Mucosa of stomach (tissue), 1 donor: ENCODE results near the gene TAPBP.
"Not testable (repeated sequence)": the region's sequence is repeated elsewhere in the genome, so short reads cannot be mapped to it uniquely, and the experiment has no call there.

Experiments
- H3K27me3 ChIP-seq: one replicate; pipeline ENCODE4 v1.7.0; 2013; ENCODE audit warnings: mild to moderate bottlenecking, low read length; ENCODE audit not compliant: control insufficient read depth, insufficient read depth
- H3K36me3 ChIP-seq: one replicate; pipeline ENCODE4 v1.7.0; 2013; ENCODE audit warnings: low read length; ENCODE audit not compliant: control insufficient read depth, insufficient read depth
- H3K4me1 ChIP-seq: one replicate; pipeline ENCODE4 v1.7.0; 2013; ENCODE audit warnings: mild to moderate bottlenecking, low read length; ENCODE audit not compliant: control insufficient read depth, insufficient read depth
- H3K4me3 ChIP-seq: one replicate; pipeline ENCODE4 v1.7.0; 2013; ENCODE audit warnings: low read length
- H3K9ac ChIP-seq: one replicate; pipeline ENCODE4 v1.7.0; 2013; ENCODE audit warnings: mild to moderate bottlenecking, low read length, moderate library complexity
- H3K9me3 ChIP-seq: one replicate; pipeline ENCODE4 v1.7.0; 2013; ENCODE audit warnings: mild to moderate bottlenecking, low read length, moderate library complexity; ENCODE audit not compliant: control insufficient read depth
- donor health status: Pancreatic carcinoma.

Gene TAPBP

DNA sequence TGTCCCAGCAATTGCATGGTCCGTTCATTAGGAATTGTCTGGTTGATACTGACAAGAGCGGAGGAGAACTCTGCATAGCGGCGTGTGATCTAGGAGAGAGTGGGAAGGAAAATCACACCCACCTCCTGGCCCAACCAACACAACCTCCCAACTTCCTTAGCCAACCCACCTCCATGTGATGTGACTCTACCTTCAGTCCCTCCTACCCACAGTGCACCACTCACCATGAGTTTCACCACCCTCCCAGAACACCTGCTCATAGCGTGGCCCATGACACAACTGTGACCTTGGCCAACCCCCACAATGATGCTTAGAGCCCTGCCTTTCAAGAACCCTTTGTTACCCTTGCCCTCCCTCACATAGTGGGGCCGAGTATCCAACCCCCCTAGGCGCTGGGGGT lies 49.9 kb downstream of the TAPBP start:
- H3K9ac ChIP-seq, result no peak overlapping the region
- no peak overlapping the region for H3K4me3 ChIP-seq
- no peaks in the 10 kb centered on the region for H3K27me3 ChIP-seq
- no peaks in the 10 kb centered on the region for H3K4me1 ChIP-seq
- peaks cover 29% of the 10 kb centered on the region for H3K36me3 ChIP-seq
- no peaks in the 10 kb centered on the region for H3K9me3 ChIP-seq

DNA sequence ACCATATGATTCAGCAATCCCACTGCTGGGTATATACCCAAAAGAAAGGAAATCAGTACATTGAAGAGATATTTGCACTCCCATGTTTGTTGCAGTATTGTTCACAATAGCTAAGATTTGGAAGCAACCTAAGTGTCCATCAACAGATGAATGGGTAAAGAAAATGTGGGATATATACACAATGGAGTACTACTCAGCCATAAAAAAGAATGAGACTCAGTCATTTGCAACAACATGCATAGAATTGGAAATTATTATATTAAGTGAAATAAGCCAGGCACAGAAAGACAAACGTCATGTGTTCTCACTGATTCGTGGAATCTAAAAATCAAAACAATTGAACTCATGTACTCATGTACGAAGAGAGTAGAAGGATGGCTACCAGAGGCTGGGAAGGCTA lies 51.4 kb downstream of the TAPBP start:
- not testable (repeated sequence) for H3K4me1 ChIP-seq, H3K4me3 ChIP-seq, H3K9ac ChIP-seq, H3K27me3 ChIP-seq, H3K9me3 ChIP-seq
- H3K36me3 ChIP-seq, result peaks cover 22% of the 10 kb centered on the region

DNA sequence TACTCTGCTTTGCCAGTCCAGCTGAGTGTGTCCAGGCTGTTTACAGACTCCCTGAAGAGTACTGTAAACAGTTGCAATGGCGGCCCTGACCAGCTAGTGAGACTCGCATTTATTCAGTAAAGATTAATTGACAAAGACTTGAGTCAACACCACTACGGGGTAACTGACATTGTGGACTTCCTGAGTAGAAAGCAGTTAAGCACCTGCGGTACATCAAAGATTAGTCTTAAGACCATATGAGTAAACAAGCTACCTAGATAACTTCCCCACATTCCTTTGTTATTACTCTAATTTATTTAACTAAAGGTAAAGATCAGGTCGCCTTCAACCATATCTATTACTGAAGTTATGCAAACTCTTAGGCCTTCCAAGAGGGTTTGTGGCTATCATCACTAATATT lies 54.8 kb downstream of the TAPBP start:
- Histone ChIP-seq H3K36me3 (peaks cover 7% of the 10 kb centered on the region), H3K9me3 (no peaks in the 10 kb centered on the region), H3K9ac (no peak overlapping the region), H3K4me3 (no peak overlapping the region), H3K27me3 (no peaks in the 10 kb centered on the region), H3K4me1 (no peaks in the 10 kb centered on the region)

DNA sequence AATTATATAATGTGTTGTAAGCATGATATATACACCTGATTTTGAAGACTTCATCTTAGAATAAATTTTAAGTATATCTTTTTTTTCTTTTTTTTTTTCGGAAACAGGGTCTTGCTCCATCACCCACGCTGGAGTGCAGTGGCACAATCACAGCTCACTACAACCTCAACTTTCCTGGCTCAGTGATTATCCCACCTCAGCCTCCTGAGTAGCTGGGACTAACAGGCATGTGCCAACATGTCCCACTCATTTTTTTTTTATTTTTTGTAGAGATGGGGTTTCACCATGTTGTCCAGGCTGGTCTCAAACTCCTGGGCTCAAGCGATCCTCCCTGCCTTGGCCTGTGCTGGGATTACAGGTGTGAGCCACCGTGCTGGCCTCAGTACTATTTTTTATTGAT lies 59.3 kb downstream of the TAPBP start:
- H3K9me3 ChIP-seq, result no peaks in the 10 kb centered on the region
- no peak overlapping the region for H3K4me3 ChIP-seq
- no peaks in the 10 kb centered on the region for H3K27me3 ChIP-seq
- no peaks in the 10 kb centered on the region for H3K36me3 ChIP-seq
- peaks cover 11% of the 10 kb centered on the region for H3K4me1 ChIP-seq
- no peak overlapping the region for H3K9ac ChIP-seq

DNA sequence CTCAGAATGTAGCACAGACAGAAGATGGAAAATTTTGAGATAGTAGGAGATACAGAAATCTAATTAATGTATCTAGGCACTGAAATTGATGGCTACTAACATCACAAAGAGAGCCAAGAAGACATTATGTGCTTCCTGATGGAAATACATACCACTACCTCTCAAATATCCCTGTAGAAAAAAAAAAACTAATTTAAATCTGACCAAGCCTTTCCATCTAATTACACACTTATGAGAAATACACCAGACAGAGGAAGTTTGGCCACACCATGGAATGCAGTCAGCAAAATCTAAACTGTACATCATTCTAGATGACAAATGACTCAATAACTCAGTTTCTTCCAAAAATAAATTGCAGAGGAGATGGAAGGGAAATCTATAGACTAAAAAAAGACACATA lies 61.1 kb downstream of the TAPBP start:
- H3K4me3 ChIP-seq, result no peak overlapping the region
- H3K4me1 ChIP-seq, result peaks cover 25% of the 10 kb centered on the region
- H3K9me3 ChIP-seq, result no peaks in the 10 kb centered on the region
- H3K27me3 ChIP-seq, result no peaks in the 10 kb centered on the region
- H3K9ac ChIP-seq, result no peak overlapping the region
- no peaks in the 10 kb centered on the region for H3K36me3 ChIP-seq

DNA sequence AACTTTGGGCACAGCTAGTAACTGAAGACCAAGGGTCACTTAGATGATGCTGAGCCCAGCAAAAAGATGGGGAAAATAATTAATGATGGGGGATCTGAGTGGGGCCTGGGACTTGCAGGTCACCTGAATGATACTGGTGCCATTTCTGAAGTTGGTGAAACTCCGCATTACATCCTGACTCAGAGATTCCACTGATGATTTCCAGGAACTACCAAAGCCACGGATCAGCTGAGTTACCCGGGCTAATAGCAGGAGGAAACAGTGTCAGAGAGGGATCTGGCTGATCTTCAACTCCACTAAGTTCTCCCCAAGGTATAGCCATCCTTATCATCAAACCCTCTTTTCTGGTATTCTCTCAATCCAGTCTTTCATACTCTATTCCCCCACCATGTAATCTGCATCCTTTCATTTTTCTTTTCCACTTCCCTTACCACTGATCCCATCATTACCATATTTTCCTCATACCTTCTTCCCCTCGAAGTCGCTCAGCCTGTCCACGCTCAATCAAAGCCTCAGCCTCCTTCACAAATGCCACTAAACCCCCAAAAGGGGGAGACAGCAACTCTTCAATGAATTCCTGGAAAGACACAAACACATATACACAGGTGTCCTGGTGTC lies 62.4 kb downstream of the TAPBP start:
- peaks cover 25% of the 10 kb centered on the region for H3K4me1 ChIP-seq
- H3K27me3 ChIP-seq, result no peaks in the 10 kb centered on the region
- no peaks in the 10 kb centered on the region for H3K9me3 ChIP-seq
- H3K36me3 ChIP-seq, result no peaks in the 10 kb centered on the region
- H3K4me3 ChIP-seq, result no peak overlapping the region
- H3K9ac ChIP-seq, result no peak overlapping the region

DNA sequence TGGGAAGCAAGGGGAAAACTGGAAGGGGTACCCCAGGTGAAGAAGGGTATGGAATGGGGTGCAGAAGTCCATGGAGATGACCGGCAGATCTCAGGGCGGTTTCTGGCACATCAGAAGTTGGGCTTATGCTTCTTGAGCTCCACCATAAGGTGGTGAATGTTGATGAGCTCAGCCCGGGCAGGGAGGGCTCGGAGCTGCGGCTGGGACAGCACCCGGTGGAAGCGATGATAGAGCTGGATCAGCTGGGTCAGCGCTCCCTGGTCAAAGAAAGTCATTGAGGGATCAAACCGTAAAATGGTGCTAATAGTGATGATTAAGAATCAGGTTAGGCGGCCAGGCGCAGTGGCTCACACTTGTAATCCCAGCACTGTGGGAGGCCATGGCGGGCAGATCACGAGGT lies 63.1 kb downstream of the TAPBP start:
- H3K36me3 ChIP-seq, result no peaks in the 10 kb centered on the region
- H3K4me1 ChIP-seq, result peaks cover 25% of the 10 kb centered on the region
- no peaks in the 10 kb centered on the region for H3K9me3 ChIP-seq
- H3K27me3 ChIP-seq, result no peaks in the 10 kb centered on the region
- no peak overlapping the region for H3K9ac ChIP-seq
- no peak overlapping the region for H3K4me3 ChIP-seq

DNA sequence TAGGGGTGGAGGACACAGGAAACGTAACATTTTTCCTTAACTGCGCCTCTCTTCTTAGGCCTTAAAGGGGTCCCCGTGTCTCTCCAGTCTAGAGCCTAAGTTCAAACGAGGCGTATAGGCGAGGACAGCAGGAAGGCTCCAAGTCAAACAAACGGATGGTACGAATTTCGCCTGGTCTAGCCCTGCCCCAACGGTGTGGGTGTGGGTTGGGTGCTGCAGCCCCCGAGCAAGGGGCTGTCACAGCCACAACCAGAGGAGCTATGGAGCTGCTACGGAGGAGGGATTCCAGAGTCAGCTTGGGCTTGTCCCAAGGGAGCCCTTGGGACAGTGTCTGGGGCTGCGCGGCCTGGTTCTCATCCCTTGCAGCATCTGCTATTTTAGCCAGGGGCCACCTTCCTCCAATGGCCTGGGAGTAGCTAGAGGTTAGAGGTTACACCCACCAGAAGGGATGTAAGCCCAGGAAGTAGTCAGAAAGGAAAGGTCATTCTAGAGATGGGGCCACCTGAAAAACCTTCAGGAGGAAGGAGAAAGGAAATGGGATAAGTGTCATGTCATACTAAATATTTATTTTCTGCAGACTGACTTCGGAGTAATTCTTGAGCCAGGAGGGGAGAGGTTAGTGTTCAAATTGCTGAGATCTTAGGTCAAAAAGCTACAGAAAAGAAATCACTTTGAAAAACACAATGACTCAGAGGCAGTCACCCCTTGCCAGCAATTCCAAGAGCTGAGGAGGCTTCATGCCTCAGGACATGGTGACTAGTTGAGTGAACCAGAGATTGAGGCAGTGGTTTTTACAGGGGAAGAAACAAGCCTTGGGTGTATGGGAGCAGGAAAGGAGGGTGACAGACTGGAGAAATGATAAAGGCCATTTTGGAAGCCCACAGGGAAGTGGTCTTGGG lies 63.9 kb downstream of the TAPBP start:
- H3K9me3 ChIP-seq, result no peaks in the 10 kb centered on the region
- H3K4me1 ChIP-seq, result peaks cover 25% of the 10 kb centered on the region
- H3K27me3 ChIP-seq, result no peaks in the 10 kb centered on the region
- no peaks in the 10 kb centered on the region for H3K36me3 ChIP-seq
- H3K9ac ChIP-seq, result peak overlapping the region; percentile 92
- H3K4me3 ChIP-seq, result peak overlapping the region; percentile 38
